HepG2 (cell line): ENCODE results near the gene SIRT7. TPM values are rescaled to one million over a fixed set of nuclear protein-coding genes. Genes with fewer than 3 reads are reported as not detected.
A peak's percentile ranks its signal among the peaks of the same experiment; 100 is the strongest.

Source experiments
- CHD4 ChIP-seq: fragments of 200-600 bp; sonication (generic); IDR thresholded peaks from 2 replicates; pipeline ENCODE4 v1.7.0; 2017; ENCODE audit warnings: mild to moderate bottlenecking, low read length, borderline replicate concordance
- GZF1 ChIP-seq: sonication (generic); formaldehyde crosslinking; IDR thresholded peaks from 2 replicates; pipeline ENCODE4 v1.5.1; 2020; ENCODE audit warnings: mild to moderate bottlenecking, missing genetic modification reagents
- HNF4A ChIP-seq: sonication (generic); formaldehyde crosslinking; IDR thresholded peaks from 2 replicates; pipeline ENCODE4 v1.4.0; 2020; ENCODE audit warnings: missing genetic modification reagents
- IRF1 ChIP-seq: sonication (generic); formaldehyde crosslinking; IDR thresholded peaks from 2 replicates; pipeline ENCODE4 v1.4.0; 2020; ENCODE audit warnings: low read depth, mild to moderate bottlenecking, missing genetic modification reagents
- JDP2 ChIP-seq: sonication (generic); formaldehyde crosslinking; IDR thresholded peaks from 2 replicates; pipeline ENCODE4 v1.8.1; 2022; ENCODE audit warnings: missing genetic modification reagents, borderline replicate concordance
- MTF1 ChIP-seq: sonication (generic); formaldehyde crosslinking; IDR thresholded peaks from 2 replicates; pipeline ENCODE4 v1.5.0; 2020; ENCODE audit warnings: missing genetic modification reagents
- NCOA2 ChIP-seq: sonication (generic); formaldehyde crosslinking; IDR thresholded peaks from 2 replicates; pipeline ENCODE4 v1.8.0; 2022; ENCODE audit warnings: inconsistent platforms
- REST ChIP-seq, 2 experiments: IDR thresholded peaks; 2 replicates each; pipeline ENCODE4 v1.6.1; 2011 to 2012; ENCODE audit warnings: low read length in 2 of 2, borderline replicate concordance in 1 of 2, low read depth in 1 of 2, mild to moderate bottlenecking in 1 of 2, moderate library complexity in 1 of 2
- TBX2 ChIP-seq: sonication (generic); formaldehyde crosslinking; IDR thresholded peaks from 2 replicates; pipeline ENCODE4 v1.5.0; 2020; ENCODE audit warnings: missing genetic modification reagents, mild to moderate bottlenecking, borderline replicate concordance
- TFAP4 ChIP-seq: sonication (generic); IDR thresholded peaks from 2 replicates; pipeline ENCODE4 v1.6.1; 2016; ENCODE audit warnings: low read depth, borderline replicate concordance
- THYN1 ChIP-seq: sonication (generic); formaldehyde crosslinking; IDR thresholded peaks from 2 replicates; pipeline ENCODE4 v1.8.1; 2023; ENCODE audit warnings: low read depth, mild to moderate bottlenecking, moderate library complexity, missing genetic modification reagents, borderline replicate concordance
- TIGD3 ChIP-seq: sonication (generic); formaldehyde crosslinking; IDR thresholded peaks from 2 replicates; pipeline ENCODE4 v1.5.1; 2020; ENCODE audit warnings: mild to moderate bottlenecking, missing genetic modification reagents, borderline replicate concordance
- ZFY ChIP-seq: sonication (generic); formaldehyde crosslinking; IDR thresholded peaks from 2 replicates; pipeline ENCODE4 v1.4.0; 2020; ENCODE audit warnings: missing genetic modification reagents
- ZFYVE20 ChIP-seq: sonication (generic); formaldehyde crosslinking; IDR thresholded peaks from 2 replicates; pipeline ENCODE4 v1.8.0; 2023; ENCODE audit warnings: low read depth, mild to moderate bottlenecking, moderate library complexity, missing genetic modification reagents, borderline replicate concordance
- ZNF138 ChIP-seq: sonication (generic); formaldehyde crosslinking; IDR thresholded peaks from 2 replicates; pipeline ENCODE4 v1.5.0; 2020; ENCODE audit warnings: mild to moderate bottlenecking, low read depth, missing genetic modification reagents
- ZNF20 ChIP-seq: sonication (generic); formaldehyde crosslinking; IDR thresholded peaks from 2 replicates; pipeline ENCODE4 v1.4.0; 2020; ENCODE audit warnings: mild to moderate bottlenecking, moderate library complexity, missing genetic modification reagents
- ZNF256 ChIP-seq: sonication (generic); formaldehyde crosslinking; conservative IDR thresholded peaks from 2 replicates; pipeline ENCODE4 v1.4.0; 2020; ENCODE audit warnings: missing genetic modification reagents
- ZNF33B ChIP-seq: sonication (generic); formaldehyde crosslinking; IDR thresholded peaks from 2 replicates; pipeline ENCODE4 v1.5.1; 2020; ENCODE audit warnings: mild to moderate bottlenecking, missing genetic modification reagents
- ZNF451 ChIP-seq: sonication (generic); formaldehyde crosslinking; IDR thresholded peaks from 2 replicates; pipeline ENCODE4 v1.5.0; 2020; ENCODE audit warnings: mild to moderate bottlenecking, missing genetic modification reagents
- ZNF570 ChIP-seq: sonication (generic); formaldehyde crosslinking; IDR thresholded peaks from 2 replicates; pipeline ENCODE4 v1.4.0; 2020; ENCODE audit warnings: mild to moderate bottlenecking, missing genetic modification reagents, borderline replicate concordance
- ZNF660 ChIP-seq: sonication (generic); formaldehyde crosslinking; IDR thresholded peaks from 2 replicates; pipeline ENCODE4 v1.5.1; 2020; ENCODE audit warnings: mild to moderate bottlenecking, low read depth, missing genetic modification reagents, borderline replicate concordance
- ZNF709 ChIP-seq: sonication (generic); formaldehyde crosslinking; IDR thresholded peaks from 2 replicates; pipeline ENCODE4 v1.5.0; 2020; ENCODE audit warnings: mild to moderate bottlenecking, missing genetic modification reagents
- polyA plus RNA-seq, 8 experiments: library from polyadenylated mRNA; depleted of rRNA in 3 of 8; stranded (reverse) in 7 of 8; unstranded in 1 of 8; fragments of >200 nt; fragmentation: Illumina TruSeq in 4 of 8; extraction: Trizol in 4 of 8; gene quantifications; 2 replicates each; pipeline versions ENCODE4 v1.2.1 to v1.2.3, GENCODE V29; 2011 to 2016; ENCODE audit warnings: low read depth in 4 of 8, missing spikeins in 1 of 8, mixed read lengths in 1 of 8; ENCODE audit not compliant: insufficient read depth in 1 of 8
- total RNA-seq, 5 experiments: library from RNA; depleted of rRNA; stranded (reverse); fragments of >200 nt; fragmentation: Illumina TruSeq; extraction: Trizol; gene quantifications; 2 replicates each; pipeline ENCODE4 v1.2.3, GENCODE V29; 2016; ENCODE audit warnings: low read depth in 1 of 5

SIRT7 gene
- total and polyA plus RNA-seq, 2 of the 13 experiments (the other 11 are each of a cell fraction or from before 2014, with no cell fraction given) = 8.3 to 24.8 TPM

- TF ChIP-seq GZF1 (CRISPR knock-in tag) = no peak
- no peak for TF ChIP-seq MTF1 (CRISPR knock-in tag)
- no peak for TF ChIP-seq TBX2 (CRISPR knock-in tag)
- no peak for TF ChIP-seq ZNF20 (CRISPR knock-in tag)
- no peak for TF ChIP-seq NCOA2 (CRISPR knock-in tag)
- no peak for TF ChIP-seq THYN1 (CRISPR knock-in tag)
- no peak for TF ChIP-seq TIGD3 (CRISPR knock-in tag)
- TF ChIP-seq ZFYVE20 (CRISPR knock-in tag) = 0 out of 2 replicates have a peak, but pooled peaks have one; percentile 73
- TF ChIP-seq ZNF660 (CRISPR knock-in tag) = no peak
- TF ChIP-seq TFAP4 = no peak
- TF ChIP-seq ZNF33B = no peak
- TF ChIP-seq ZFY = peak; percentile 65
- TF ChIP-seq ZNF451 (CRISPR knock-in tag) = no peak
- no peak for TF ChIP-seq HNF4A (CRISPR knock-in tag)
- TF ChIP-seq JDP2 = no peak; the same call in 1 of the 2 replicates
- no peak for TF ChIP-seq REST (IDR thresholded peaks at IDR 0.05; ENCODE audit: borderline replicate concordance in 1 of 2, low read depth in 1 of 2, low read length in 2 of 2)
- TF ChIP-seq ZNF256 (CRISPR knock-in tag) = no peak
- TF ChIP-seq ZNF138 (CRISPR knock-in tag) = no peak
- no peak for TF ChIP-seq IRF1 (CRISPR knock-in tag)
- no peak for TF ChIP-seq ZNF570 (CRISPR knock-in tag)
- 0 out of 2 replicates have a peak, but pooled peaks have one; percentile 36 for TF ChIP-seq ZNF709 (CRISPR knock-in tag)
- no peak for TF ChIP-seq CHD4
Measured at GRCh38 chr17:81917565-81918332, at the start of gene SIRT7 (continued).
